GM19438 (cell line): ENCODE data around the gene PPM1D.
"Not testable (repeated sequence)": the region's sequence is repeated elsewhere in the genome, so short reads cannot be mapped to it uniquely, and the experiment has no call there.

Experiments
- ATAC-seq: cut with Tn5 transposase; IDR thresholded peaks from one replicate; pipeline ENCODE4 v1.9.1; 2021; ENCODE audit warnings: low read depth; ENCODE audit not compliant: unreplicated experiment

The PPM1D gene

GRCh38 chr17:60593441-60594036, 6.5 kb upstream of the PPM1D start:
- ATAC-seq, result not testable (repeated sequence)

- not testable (repeated sequence) for ATAC-seq
Observed at GRCh38 chr17:60594170-60594569, 5.8 kb upstream of the PPM1D start.

GRCh38 chr17:60594734-60595133, 5.3 kb upstream of the PPM1D start:
- ATAC-seq, result no peak

DNA sequence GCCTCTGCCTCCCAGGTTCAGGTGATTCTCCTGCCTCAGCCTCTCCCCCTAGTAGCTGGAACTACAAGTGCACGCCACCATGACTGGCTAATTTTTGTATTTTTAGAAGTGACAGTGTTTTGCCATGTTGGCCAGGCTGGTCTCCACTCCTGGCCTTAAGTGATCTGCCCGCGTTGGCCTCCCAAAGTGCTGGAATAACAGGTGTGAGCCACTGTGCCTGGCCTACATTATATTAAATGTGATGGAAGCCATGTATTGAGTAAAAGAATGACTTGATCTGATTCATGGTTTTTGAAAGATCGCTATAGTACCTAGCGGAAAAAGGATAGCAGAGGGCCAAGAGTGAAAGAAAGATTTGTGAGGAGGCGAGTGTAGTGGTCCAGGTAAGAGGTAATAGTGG, 2.7 kb upstream of the PPM1D start:
- no peak for ATAC-seq

- ATAC-seq, result no peak
Observed at GRCh38 chr17:60598001-60598736, 1.8 kb upstream of the PPM1D start.

- peak; percentile 4 for ATAC-seq
Observed at GRCh38 chr17:60599220-60599619, 773 bp upstream of the PPM1D start.

DNA sequence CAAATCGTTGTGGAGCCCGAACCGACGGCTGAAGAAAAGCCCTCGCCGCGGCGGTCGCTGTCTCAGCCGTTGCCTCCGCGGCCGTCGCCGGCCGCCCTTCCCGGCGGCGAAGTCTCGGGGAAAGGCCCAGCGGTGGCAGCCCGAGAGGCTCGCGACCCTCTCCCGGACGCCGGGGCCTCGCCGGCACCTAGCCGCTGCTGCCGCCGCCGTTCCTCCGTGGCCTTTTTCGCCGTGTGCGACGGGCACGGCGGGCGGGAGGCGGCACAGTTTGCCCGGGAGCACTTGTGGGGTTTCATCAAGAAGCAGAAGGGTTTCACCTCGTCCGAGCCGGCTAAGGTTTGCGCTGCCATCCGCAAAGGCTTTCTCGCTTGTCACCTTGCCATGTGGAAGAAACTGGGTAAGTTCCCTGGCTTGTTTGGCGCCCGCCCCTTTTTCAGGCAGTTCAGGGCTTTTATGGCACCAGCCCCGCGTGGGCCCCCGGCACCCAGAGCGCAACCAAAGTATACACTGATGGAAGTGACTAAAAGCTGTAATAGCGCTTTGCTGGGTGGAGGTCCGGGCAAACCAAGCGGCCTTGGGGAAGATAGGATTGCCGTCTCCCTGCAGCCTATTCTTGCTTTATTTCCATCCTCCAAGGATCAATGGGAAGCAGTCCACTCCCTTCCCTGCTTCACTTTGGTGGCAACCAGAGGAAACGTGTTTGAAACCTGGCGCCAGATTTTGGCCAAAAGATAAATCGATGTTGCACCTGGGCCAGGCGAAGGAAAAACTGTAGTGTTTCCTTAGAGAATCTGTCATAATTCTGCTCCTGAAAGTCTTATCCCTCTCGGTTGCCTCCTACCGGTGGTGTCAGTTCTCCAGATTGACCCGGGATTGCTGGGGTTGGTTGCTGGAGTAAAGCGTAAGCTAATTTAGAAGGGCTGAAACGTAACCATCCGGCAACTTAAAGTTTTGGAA, 775 bp downstream of the PPM1D start:
- peak; percentile 9 for ATAC-seq

DNA sequence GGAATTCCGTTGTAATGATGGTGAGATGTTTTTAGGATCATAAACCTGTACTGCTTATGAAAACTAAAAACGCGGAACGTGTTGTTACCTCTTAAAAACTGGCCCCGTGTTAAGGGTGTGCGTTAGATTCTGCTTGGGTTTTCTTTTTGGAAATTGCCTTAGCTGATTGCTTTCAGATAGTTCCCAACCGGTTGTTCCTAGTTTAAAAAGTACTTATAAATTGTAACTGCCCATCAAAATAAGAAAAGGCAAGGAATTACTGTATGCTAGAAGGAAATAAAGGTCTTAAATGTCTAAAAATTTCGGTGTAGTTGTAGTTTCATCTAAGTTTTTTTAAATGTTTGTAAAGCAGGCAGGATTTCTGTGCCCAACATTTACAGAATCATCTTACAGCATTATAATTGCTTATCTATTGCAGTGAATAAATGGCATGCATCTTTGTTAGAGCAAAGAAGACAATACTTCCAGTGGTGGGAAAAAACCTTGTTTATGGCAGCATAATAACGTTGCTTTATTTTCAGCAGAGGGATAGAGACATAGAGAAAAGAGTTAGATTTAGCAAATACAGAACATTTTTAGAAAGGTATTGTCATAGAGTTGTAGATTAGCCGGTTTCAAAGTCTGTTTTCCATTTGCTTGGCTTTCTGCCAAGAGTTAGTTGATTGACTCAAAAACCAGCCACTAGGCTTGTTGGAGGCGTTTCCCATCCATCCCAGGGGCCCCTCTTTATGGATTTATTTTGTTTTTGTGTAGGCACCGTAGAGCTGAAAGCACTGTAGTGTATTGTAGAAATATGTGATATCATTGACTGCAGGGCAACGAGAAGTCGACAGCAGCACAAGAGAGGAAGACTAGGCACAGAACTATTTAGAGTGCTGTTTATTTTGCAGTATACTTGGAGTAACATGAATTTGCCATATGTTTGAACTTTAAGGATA, 1.7 kb downstream of the PPM1D start:
- no peak for ATAC-seq

DNA sequence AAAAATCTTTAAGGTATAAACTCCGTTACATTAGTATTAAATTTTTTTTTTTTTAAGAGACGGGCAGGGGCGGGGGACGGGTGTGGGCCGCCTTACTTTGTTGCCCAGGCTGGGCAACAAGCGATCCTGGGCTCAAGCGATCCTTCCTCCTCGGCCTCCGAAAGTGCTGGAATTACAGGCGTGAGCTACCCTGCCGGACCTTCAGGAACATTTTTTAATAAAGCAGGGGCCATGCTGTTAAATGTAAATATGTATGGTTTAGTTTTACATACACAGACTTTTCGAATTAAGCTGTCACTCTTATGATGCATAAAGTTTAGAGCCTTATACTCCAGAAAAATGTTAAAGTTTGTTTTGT, 2.4 kb downstream of the PPM1D start:
- no peak for ATAC-seq

DNA sequence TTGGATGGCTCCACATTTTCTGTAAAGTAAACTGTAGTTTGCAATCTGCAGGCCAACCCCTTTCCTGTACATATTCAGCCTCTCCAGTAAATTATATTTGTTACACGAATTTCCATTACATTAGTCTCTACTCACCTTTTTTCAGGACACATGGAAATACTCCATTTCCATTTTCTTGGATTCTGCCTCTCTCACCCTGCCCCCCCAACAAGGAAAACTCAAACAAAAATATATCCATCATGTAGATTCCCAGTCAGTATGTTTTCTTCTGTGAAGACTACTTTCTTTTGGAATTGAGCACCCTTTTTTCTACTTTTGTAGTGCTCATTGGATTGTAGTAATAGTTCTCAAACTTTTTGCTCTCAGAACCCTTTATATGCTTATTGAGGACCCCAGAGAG, 2.9 kb downstream of the PPM1D start:
- no peak for ATAC-seq

DNA sequence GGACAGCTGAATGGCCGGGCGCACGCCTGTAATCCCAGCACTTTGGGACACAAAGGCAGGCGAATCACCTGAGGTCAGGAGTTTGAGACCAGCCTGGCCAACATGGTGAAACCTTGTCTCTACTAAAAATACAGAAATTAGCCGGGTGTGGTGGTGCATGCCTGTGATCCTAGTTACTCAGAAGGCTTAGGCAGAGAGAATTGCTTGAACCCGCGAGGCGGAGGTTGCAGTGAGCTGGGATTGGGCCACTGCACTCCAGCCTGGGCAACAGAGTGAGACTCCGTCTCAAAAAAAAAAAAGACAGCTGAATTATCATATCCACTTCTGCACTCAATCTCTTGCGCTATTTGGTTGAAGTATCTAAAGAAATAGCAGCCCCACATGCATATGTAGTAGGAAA, 3.5 kb downstream of the PPM1D start:
- not testable (repeated sequence) for ATAC-seq

- ATAC-seq, result no peak
Observed at GRCh38 chr17:60604686-60605334, 4.8 kb downstream of the PPM1D start.

DNA sequence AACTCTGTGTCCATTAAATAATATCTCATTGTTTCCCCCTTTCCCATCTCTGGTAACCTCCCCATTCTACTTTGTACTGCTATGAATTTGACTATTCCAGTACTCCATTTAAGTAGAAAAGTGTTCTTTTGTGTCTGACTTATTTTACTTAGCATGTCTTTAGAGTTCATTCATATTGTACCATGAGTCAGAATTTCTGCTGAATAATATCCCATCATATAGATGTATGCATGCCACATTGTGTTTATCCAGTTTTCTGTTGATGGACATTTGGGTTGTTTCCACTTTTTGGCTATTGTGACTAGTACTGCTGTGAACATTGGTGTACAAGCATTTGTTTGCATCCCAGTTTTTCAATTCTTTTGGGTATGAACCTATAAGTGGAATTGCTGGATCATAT, 6.0 kb downstream of the PPM1D start:
- no peak for ATAC-seq

DNA sequence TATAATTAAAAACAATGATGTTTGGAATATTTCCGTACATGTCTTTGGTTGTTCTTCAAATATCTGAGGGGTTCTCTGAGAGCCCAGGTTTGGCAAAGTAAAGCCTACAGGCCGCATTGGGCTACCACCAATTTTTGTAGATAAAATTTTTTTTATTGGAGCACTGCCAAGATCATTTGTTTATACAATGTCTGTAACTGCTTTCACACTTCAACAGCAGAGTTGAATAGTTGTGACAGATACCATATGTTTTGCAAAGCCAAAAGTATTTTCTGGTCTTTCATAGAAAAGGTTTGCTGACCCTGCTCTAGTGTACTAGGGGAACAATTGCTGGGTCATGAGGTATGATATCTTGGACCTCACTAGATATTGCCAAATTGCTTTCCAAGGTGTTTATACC, 10.5 kb downstream of the PPM1D start:
- no peak for ATAC-seq

GRCh38 chr17:60611321-60611720, 11.3 kb downstream of the PPM1D start:
- ATAC-seq, result not testable (repeated sequence)

DNA sequence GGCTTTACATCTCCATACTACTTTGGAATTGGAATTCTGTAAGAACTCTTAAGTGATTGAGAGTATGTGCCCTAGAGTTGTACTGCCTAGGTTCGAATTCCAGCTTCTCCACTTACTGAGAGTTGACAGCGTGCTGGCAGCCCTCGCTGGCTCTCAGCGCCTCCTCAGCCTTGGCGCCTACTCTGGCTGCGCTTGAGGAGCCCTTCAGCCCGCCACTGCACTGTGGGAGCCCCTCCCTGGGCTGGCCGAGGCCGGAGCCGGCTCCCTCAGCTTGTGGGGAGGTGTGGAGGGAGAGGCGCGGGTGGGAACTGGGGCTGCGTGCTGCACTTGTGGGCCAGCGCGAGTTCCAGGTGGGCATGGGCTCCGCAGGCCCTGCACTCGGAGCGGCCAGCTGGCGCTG, 13.3 kb downstream of the PPM1D start:
- ATAC-seq, result no peak

GRCh38 chr17:60613796-60614195, 13.8 kb downstream of the PPM1D start:
- not testable (repeated sequence) for ATAC-seq

DNA sequence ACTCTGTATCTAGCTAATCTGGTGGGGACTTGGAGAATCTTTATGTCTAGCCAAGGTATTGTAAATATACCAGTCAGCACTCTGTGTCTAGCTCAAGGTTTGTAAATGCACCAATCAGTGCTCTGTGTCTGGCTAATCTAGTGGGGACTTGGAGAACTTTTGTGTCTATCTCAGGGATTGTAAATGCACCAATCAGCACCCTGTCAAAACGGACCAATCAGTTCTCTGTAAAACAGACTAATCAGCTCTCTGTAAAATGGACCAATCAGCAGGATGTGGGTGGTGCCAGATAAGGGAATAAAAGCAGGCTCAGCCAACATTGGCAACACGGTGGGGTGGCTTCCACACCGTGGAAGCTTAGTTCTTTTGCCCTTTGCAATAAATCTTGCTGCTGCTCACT, 14.3 kb downstream of the PPM1D start:
- ATAC-seq, result not testable (repeated sequence)

- no peak for ATAC-seq
Observed at GRCh38 chr17:60615108-60615507, 15.1 kb downstream of the PPM1D start.

DNA sequence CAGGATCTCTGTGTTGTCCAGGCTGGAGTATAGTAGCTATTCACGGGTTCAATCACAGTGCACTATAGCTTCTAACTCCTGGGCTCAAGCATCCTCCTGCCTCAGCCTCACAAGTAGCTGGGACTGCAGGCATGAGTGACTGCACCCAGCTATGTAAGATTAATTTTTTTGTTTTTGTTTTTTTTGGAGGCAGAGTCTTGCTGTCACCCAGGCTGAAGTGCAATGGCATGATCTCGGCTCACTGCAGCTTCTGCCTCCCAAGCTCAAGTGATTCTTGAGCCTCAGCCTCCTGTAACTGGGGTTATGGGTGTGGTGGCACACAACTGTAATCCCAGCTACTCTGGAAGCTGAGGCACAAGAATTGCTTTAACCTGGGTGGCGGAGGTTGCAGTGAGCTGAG, 15.8 kb downstream of the PPM1D start:
- ATAC-seq, result no peak
